ENCODE measurements around the gene RASA2. TPM values are rescaled to one million over a fixed set of nuclear protein-coding genes. Genes with fewer than 3 reads are reported as not detected.

The RASA2 gene
- total and polyA plus RNA-seq, 9 of the 15 experiments (the other 6 are each of a cell fraction or from before 2014, with no cell fraction given): 2.0 to 12.8 (median 9.5) TPM

GRCh38 chr3:141441381-141442364 is 45.2 kb upstream of the RASA2 start (continued):
- TF ChIP-seq REST (IDR thresholded peaks at IDR 0.05; ENCODE audit: borderline replicate concordance) (peak; percentile 43; the same call in 1 of the 2 replicates), REST (CRISPR knock-in tag; IDR thresholded peaks at IDR 0.05; ENCODE audit: low read depth) (no peak), NCOA4 (IDR thresholded peaks at IDR 0.05; ENCODE audit: partially characterized antibody) (no peak), ARID1B (IDR thresholded peaks at IDR 0.05) (peak; percentile 39; the same call in 1 of the 2 replicates), TAF1 (IDR thresholded peaks at IDR 0.05; ENCODE audit: control insufficient read depth, extremely low read depth, insufficient read depth, low read length, severe bottlenecking) (no peak), ZNF174 (CRISPR knock-in tag; IDR thresholded peaks at IDR 0.05) (no peak), TEAD2 (tag; IDR thresholded peaks at IDR 0.05) (no peak), CHCHD3 (CRISPR knock-in tag; IDR thresholded peaks at IDR 0.05) (no peak), CC2D1A (IDR thresholded peaks at IDR 0.05) (0 out of 2 replicates have a peak, but pooled peaks have one; percentile 68), SMARCC2 (IDR thresholded peaks at IDR 0.05; ENCODE audit: low read depth) (no peak), ZNF41 (CRISPR knock-in tag; conservative IDR thresholded peaks at IDR 0.05) (no peak), MAFF (IDR thresholded peaks at IDR 0.05; ENCODE audit: low read length) (peak; percentile 80), MIER1 (IDR thresholded peaks at IDR 0.05; ENCODE audit: low read depth) (no peak), FOXK1 (CRISPR knock-in tag; IDR thresholded peaks at IDR 0.05; ENCODE audit: borderline replicate concordance) (no peak), ZBTB17 (CRISPR knock-in tag; IDR thresholded peaks at IDR 0.05) (no peak), ZZZ3 (IDR thresholded peaks at IDR 0.05) (no peak), ZNF586 (CRISPR knock-in tag; conservative IDR thresholded peaks at IDR 0.05) (no peak), NUFIP1 (IDR thresholded peaks at IDR 0.05; ENCODE audit: partially characterized antibody) (no peak), ZNF140 (CRISPR knock-in tag; IDR thresholded peaks at IDR 0.05) (no peak), ZNF282 (CRISPR knock-in tag; IDR thresholded peaks at IDR 0.05) (no peak)
- TF ChIP-seq, protein P1, sequence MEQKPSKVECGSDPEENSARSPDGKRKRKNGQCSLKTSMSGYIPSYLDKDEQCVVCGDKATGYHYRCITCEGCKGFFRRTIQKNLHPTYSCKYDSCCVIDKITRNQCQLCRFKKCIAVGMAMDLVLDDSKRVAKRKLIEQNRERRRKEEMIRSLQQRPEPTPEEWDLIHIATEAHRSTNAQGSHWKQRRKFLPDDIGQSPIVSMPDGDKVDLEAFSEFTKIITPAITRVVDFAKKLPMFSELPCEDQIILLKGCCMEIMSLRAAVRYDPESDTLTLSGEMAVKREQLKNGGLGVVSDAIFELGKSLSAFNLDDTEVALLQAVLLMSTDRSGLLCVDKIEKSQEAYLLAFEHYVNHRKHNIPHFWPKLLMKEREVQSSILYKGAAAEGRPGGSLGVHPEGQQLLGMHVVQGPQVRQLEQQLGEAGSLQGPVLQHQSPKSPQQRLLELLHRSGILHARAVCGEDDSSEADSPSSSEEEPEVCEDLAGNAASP (IDR thresholded peaks at IDR 0.05): no peak

Measured in K562 (cell line).